Lower leg skin (tissue), 3 donors: Measurements from ENCODE around the gene MT1G.
"Not testable (repeated sequence)": the region's sequence is repeated elsewhere in the genome, so short reads cannot be mapped to it uniquely, and the experiment has no call there.

Experiments used
- POLR2A ChIP-seq, 2 donors: fragments of 450-650 bp; IDR thresholded peaks; one replicate each; pipeline ENCODE4 v1.6.1; 2016 to 2017; ENCODE audit warnings: antibody characterized with exemption in 2 of 2, mild to moderate bottlenecking in 1 of 2, moderate library complexity in 1 of 2
- TF ChIP-seq, protein P1 (sequence below), 3 donors: fragments of 450-650 bp; IDR thresholded peaks; one replicate each; pipeline ENCODE4 v1.5.1; 2016; ENCODE audit warnings: antibody characterized with exemption in 3 of 3, mild to moderate bottlenecking in 3 of 3, moderate library complexity in 2 of 3

DNA sequence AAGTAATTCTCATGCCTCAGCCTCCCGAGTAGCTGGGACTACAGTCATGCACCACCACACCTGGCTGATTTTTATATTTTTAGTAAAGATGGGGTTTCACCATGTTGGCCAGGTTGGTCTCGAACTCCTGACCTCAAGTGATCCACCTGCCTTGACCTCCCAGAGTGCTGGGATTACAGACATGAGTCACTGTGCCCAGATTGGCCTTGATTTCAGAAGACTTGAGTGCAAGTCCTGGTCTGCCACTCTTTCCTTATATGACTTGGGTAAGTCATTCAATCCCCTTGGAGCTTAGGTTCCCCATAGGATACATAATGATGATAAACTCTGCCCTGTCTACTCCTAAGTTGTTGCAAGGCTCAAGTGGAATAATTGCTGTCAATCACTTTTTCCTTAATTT, 49.7 kb upstream of the MT1G start:
- TF ChIP-seq POLR2A (IDR thresholded peaks at IDR 0.05) = not testable (repeated sequence)
- TF ChIP-seq, protein P1, sequence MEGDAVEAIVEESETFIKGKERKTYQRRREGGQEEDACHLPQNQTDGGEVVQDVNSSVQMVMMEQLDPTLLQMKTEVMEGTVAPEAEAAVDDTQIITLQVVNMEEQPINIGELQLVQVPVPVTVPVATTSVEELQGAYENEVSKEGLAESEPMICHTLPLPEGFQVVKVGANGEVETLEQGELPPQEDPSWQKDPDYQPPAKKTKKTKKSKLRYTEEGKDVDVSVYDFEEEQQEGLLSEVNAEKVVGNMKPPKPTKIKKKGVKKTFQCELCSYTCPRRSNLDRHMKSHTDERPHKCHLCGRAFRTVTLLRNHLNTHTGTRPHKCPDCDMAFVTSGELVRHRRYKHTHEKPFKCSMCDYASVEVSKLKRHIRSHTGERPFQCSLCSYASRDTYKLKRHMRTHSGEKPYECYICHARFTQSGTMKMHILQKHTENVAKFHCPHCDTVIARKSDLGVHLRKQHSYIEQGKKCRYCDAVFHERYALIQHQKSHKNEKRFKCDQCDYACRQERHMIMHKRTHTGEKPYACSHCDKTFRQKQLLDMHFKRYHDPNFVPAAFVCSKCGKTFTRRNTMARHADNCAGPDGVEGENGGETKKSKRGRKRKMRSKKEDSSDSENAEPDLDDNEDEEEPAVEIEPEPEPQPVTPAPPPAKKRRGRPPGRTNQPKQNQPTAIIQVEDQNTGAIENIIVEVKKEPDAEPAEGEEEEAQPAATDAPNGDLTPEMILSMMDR (IDR thresholded peaks at IDR 0.05) = not testable (repeated sequence)
